ENCODE measurements around the gene MRPL51.
A peak's percentile ranks its signal among the peaks of the same experiment; 100 is the strongest.

MRPL51 gene

GRCh38 chr12:6461401-6462233 is 31.4 kb downstream of the MRPL51 start:
- DNase-seq (ENCODE audit: low read depth), result peak; percentile 78

- no peak for DNase-seq (ENCODE audit: low read depth)
Observed at GRCh38 chr12:6460751-6461371, 32.2 kb downstream of the MRPL51 start.

GRCh38 chr12:6459004-6459337 is 34.1 kb downstream of the MRPL51 start:
- no peak for DNase-seq (ENCODE audit: low read depth)

- DNase-seq (ENCODE audit: low read depth), result no peak
Observed at GRCh38 chr12:6458281-6459003, 34.6 kb downstream of the MRPL51 start.

- no peak for DNase-seq (ENCODE audit: low read depth)
Observed at GRCh38 chr12:6457220-6457945, 35.7 kb downstream of the MRPL51 start.

GRCh38 chr12:6452944-6453630 is 40.0 kb downstream of the MRPL51 start:
- no peak for DNase-seq (ENCODE audit: low read depth)

GRCh38 chr12:6452245-6452943 is 40.7 kb downstream of the MRPL51 start:
- DNase-seq (ENCODE audit: low read depth), result no peak

GRCh38 chr12:6451348-6452244 is 41.5 kb downstream of the MRPL51 start, which contains the start of gene TAPBPL:
TAPBPL (plus strand) TSS chr12:6452042; CDS start chr12:6452249, 207 bp downstream.
- DNase-seq (ENCODE audit: low read depth), result peak; percentile 75

GRCh38 chr12:6450869-6451347 is 42.2 kb downstream of the MRPL51 start:
- no peak for DNase-seq (ENCODE audit: low read depth)

- DNase-seq (ENCODE audit: low read depth), result no peak
Observed at GRCh38 chr12:6450091-6450868, 42.8 kb downstream of the MRPL51 start.

- no peak for DNase-seq (ENCODE audit: low read depth)
Observed at GRCh38 chr12:6444704-6445688, 48.1 kb downstream of the MRPL51 start, which contains the start of gene CD27. CD27 (plus strand) TSS chr12:6444955; CDS start chr12:6445096, 141 bp downstream.

- DNase-seq (ENCODE audit: low read depth), result no peak
Observed at GRCh38 chr12:6444031-6444430, 49.0 kb downstream of the MRPL51 start.

- peak; percentile 59 for DNase-seq (ENCODE audit: low read depth)
Observed at GRCh38 chr12:6443361-6443983, 49.6 kb downstream of the MRPL51 start.

GRCh38 chr12:6442836-6443235 is 50.2 kb downstream of the MRPL51 start:
- DNase-seq (ENCODE audit: low read depth), result no peak

Measured in activated T-cell treated with anti-CD3 and anti-CD28 coated beads for 24 hours (primary cell).